Measurements from ENCODE around the gene MAST4. TPM values are rescaled to one million over a fixed set of nuclear protein-coding genes. Genes with fewer than 3 reads are reported as not detected.

MAST4 gene
- total RNA-seq, 2 donors from 2014 or later, result 11.0 to 11.5 TPM

DNA sequence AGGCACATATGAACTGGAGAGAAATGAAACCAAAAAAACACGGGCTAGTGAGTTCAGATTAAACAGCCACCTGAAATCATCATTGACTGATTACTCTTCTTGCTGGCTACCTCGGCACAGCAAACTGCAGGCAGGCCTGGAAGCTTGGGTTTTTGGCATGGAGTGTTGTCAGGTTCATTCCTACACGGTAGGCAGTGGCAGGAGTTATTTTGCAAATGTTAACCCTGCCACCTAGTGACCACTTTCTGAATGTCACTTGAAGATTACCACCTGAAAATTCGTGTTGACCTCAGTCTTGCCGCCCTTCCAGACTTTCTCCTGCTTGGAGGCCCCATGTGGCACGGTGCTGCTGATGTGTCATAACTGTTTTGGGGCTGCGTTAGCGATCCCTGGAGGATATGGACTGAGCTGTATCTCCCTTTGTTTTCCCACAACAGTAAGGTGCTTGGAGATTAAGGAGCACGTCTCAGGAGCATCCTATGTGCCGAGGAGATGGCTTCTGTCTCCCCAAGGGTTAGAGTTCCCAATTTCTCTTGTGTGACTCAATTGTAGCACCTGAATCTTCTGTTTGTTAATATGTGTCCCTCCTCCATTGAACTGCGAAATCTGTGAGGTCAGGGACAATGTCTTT, 613.1 kb downstream of the MAST4 start:
- Histone ChIP-seq H3K4me3 (ENCODE audit: low read length) (no peak overlapping the region), H3K36me3 (ENCODE audit: control insufficient read depth, insufficient read depth, low read length) (no peaks in the 10 kb centered on the region), H3K9ac (ENCODE audit: extremely low read depth, low read length, poor library complexity, severe bottlenecking) (no peak overlapping the region), H3K27me3 (ENCODE audit: control insufficient read depth, insufficient read depth, low read length, poor library complexity, severe bottlenecking) (no peaks in the 10 kb centered on the region), H3K27ac (ENCODE audit: low read depth, low read length) (no peak overlapping the region), H3K4me1 (ENCODE audit: control insufficient read depth, insufficient read depth, low read length) (no peaks in the 10 kb centered on the region), H3K9me3 (ENCODE audit: control insufficient read depth, low read length) (no peaks in the 10 kb centered on the region)
- no peaks in the 10 kb centered on the region for H3K27me3 Mint-ChIP-seq (ENCODE audit: insufficient read depth)
- H3K36me3 Mint-ChIP-seq (ENCODE audit: low read depth), result no peaks in the 10 kb centered on the region
- H3K4me3 Mint-ChIP-seq, result no peak overlapping the region
- 30 to 33% methylated on average over 9 to 11 of the region's 11 CpGs for WGBS, 2 experiments (ENCODE audit: insufficient coverage in 1 of 2, insufficient read length in 1 of 2)
- H3K27ac Mint-ChIP-seq, result no peak overlapping the region
- peak; percentile 88 for DNase-seq
- H3K4me1 Mint-ChIP-seq, result no peaks in the 10 kb centered on the region
- H3K9me3 Mint-ChIP-seq, result no peaks in the 10 kb centered on the region
- TF ChIP-seq, protein P1, sequence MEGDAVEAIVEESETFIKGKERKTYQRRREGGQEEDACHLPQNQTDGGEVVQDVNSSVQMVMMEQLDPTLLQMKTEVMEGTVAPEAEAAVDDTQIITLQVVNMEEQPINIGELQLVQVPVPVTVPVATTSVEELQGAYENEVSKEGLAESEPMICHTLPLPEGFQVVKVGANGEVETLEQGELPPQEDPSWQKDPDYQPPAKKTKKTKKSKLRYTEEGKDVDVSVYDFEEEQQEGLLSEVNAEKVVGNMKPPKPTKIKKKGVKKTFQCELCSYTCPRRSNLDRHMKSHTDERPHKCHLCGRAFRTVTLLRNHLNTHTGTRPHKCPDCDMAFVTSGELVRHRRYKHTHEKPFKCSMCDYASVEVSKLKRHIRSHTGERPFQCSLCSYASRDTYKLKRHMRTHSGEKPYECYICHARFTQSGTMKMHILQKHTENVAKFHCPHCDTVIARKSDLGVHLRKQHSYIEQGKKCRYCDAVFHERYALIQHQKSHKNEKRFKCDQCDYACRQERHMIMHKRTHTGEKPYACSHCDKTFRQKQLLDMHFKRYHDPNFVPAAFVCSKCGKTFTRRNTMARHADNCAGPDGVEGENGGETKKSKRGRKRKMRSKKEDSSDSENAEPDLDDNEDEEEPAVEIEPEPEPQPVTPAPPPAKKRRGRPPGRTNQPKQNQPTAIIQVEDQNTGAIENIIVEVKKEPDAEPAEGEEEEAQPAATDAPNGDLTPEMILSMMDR (conservative IDR thresholded peaks at IDR 0.05), result peak; percentile 85

DNA sequence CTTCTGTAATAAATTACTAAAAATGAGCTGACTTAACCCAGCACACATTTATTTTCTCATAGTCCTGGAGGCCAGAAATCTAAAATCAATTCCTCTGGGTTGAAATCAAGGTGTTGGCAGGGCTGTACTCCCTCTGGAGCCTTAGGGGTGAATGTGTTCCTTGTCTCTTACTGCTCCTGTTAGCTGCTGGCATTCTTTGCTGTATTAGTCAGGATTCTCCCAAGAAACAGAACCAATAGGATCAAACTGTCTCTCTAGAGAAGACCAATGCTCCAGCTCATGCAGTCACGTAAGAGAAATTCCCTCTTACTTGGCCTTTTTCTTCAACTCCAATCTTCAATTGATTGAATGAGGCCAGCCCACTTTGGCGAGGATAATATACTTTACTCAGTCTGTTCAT, 615.7 kb downstream of the MAST4 start:
- no peak overlapping the region for H3K27ac Mint-ChIP-seq
- TF ChIP-seq, protein P1 (conservative IDR thresholded peaks at IDR 0.05), result no peak
- H3K27me3 ChIP-seq (ENCODE audit: control insufficient read depth, insufficient read depth, low read length, poor library complexity, severe bottlenecking), result no peaks in the 10 kb centered on the region
- no peaks in the 10 kb centered on the region for H3K9me3 Mint-ChIP-seq
- WGBS, 2 experiments (ENCODE audit: insufficient coverage in 1 of 2, insufficient read length in 1 of 2), result 84 to 90% methylated on average over 2 of the region's 2 CpGs
- no peaks in the 10 kb centered on the region for H3K36me3 Mint-ChIP-seq (ENCODE audit: low read depth)
- no peaks in the 10 kb centered on the region for H3K9me3 ChIP-seq (ENCODE audit: control insufficient read depth, low read length)
- no peak overlapping the region for H3K27ac ChIP-seq (ENCODE audit: low read depth, low read length)
- H3K9ac ChIP-seq (ENCODE audit: extremely low read depth, low read length, poor library complexity, severe bottlenecking), result no peak overlapping the region
- H3K4me1 ChIP-seq (ENCODE audit: control insufficient read depth, insufficient read depth, low read length), result no peaks in the 10 kb centered on the region
- peaks cover 6% of the 10 kb centered on the region for H3K4me1 Mint-ChIP-seq
- DNase-seq, result no peak
- no peak overlapping the region for H3K4me3 Mint-ChIP-seq
- no peak overlapping the region for H3K4me3 ChIP-seq (ENCODE audit: low read length)
- H3K36me3 ChIP-seq (ENCODE audit: control insufficient read depth, insufficient read depth, low read length), result no peaks in the 10 kb centered on the region
- H3K27me3 Mint-ChIP-seq (ENCODE audit: insufficient read depth), result no peaks in the 10 kb centered on the region

DNA sequence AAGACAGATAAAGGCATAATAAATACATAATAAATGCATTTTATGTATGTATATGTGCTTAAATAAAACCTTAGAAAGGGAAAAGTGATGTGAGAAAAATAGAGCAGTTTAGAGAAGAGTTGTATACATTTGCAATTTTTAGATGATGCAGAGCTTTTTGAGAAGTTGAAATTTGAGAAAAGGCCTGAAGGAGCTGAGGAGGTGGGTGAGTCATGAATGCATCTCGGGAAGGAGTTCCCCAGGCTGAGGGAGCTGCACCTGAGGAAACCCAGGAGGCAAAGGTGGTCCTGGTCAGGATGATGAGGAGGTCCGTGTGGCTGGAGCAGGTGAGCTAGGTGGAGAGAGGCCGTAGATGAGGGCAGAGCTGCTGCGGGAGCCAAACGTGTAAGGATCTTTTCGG, 617.8 kb downstream of the MAST4 start:
- no peaks in the 10 kb centered on the region for H3K9me3 ChIP-seq (ENCODE audit: control insufficient read depth, low read length)
- TF ChIP-seq, protein P1 (conservative IDR thresholded peaks at IDR 0.05), result no peak
- no peak for DNase-seq
- Mint-ChIP-seq H3K4me1 (peaks cover 6% of the 10 kb centered on the region), H3K27ac (no peak overlapping the region), H3K9me3 (no peaks in the 10 kb centered on the region), H3K4me3 (no peak overlapping the region), H3K36me3 (ENCODE audit: low read depth) (no peaks in the 10 kb centered on the region), H3K27me3 (ENCODE audit: insufficient read depth) (no peaks in the 10 kb centered on the region)
- 89 to 93% methylated on average over 3 to 6 of the region's 6 CpGs for WGBS, 2 experiments (ENCODE audit: insufficient coverage in 1 of 2, insufficient read length in 1 of 2)
- H3K9ac ChIP-seq (ENCODE audit: extremely low read depth, low read length, poor library complexity, severe bottlenecking), result no peak overlapping the region
- H3K36me3 ChIP-seq (ENCODE audit: control insufficient read depth, insufficient read depth, low read length), result no peaks in the 10 kb centered on the region
- H3K4me3 ChIP-seq (ENCODE audit: low read length), result no peak overlapping the region
- no peak overlapping the region for H3K27ac ChIP-seq (ENCODE audit: low read depth, low read length)
- H3K4me1 ChIP-seq (ENCODE audit: control insufficient read depth, insufficient read depth, low read length), result no peaks in the 10 kb centered on the region
- H3K27me3 ChIP-seq (ENCODE audit: control insufficient read depth, insufficient read depth, low read length, poor library complexity, severe bottlenecking), result no peaks in the 10 kb centered on the region

Measured in endodermal cell (in vitro differentiated cells).